Measurements from ENCODE around the gene DNAJB8.

DNAJB8 gene

DNA sequence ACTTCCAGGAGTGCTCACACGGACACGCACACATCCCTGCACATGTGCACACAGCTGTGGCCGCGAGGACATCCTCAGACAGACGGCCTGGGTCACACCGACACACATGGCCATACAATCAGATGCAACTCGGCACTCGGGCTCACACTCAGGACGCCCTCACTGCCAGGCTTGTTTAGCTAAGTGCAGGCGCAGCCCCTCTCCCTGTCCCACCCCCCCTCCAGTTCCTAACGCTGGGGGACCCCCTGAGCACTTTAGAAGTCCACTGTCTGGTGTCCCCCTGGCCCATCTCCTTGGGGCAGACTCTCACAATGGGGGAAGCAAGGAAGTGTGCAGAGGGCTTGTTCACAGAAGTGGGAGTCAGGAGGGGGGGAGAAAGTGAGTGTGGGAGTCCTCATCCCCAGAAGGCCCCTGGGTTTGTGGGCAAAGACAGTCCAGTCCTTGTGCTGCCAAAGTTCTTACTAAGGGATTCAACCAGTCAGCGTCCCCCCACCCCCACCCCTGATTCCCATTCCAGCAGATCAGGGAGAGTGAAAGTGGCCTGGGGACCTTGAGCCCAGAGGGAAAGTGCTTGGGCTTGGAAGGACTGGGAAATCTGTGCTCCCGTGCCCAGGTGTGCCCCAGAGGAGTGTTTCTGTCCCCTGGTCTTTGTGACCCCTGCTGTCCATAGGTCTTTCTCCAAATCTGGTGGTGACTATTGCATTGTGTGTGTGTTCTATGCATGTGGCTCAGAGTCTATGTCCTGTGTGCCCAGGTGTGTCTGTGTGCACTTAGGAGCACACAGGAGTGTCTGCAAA, 27.1 kb upstream of the DNAJB8 start:
- no peak for DNase-seq

DNA sequence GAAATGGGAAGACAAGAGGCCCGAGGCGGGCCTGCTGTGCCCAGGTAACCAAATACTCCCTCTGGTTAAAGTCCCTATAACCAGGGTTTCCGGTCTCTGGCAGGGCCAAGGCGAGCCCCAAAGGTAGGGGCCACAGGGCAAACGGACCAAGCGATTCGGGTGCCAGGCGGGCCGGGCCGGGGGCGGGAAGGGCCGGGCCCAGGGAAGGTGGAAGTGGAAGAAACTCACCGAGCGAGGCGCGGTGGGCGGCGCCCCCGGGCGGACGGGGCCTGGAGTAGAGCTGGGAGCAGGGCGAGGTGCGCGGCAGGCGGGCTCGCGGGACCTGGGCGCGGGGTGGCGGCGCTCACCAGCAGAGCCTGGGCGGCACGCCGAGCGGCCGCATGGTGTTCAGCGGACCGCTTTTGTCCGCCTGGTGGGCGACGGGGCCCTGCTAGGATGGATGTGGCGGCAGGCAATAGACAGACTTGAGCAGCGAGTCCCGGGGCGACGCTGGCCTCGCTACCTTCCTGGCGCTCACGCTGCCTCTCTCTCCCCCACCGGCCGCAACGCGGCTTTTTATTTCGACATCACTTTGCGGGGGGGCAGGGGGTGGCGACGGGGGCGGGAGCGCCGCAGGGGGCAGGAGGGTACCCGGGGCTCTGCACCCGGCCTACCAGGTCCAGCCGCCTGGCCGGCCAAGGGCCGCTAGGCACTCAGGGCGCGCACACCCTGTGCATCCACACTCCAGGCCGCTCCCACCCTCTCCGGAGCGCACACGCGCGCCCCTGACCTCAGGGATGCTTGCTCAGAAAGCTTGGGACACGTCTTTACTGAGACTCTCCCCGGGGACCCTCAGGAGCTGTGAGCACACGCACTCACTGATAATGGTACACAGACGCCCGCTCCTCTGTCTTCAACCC, 26.2 kb upstream of the DNAJB8 start, which contains the start of gene GATA2:
Gene GATA2 (minus strand): TSS at position 531 of the 899 bp plus-strand sequence. CDS start 6,170 bp downstream, outside the sequence.
- no peak for DNase-seq

DNA sequence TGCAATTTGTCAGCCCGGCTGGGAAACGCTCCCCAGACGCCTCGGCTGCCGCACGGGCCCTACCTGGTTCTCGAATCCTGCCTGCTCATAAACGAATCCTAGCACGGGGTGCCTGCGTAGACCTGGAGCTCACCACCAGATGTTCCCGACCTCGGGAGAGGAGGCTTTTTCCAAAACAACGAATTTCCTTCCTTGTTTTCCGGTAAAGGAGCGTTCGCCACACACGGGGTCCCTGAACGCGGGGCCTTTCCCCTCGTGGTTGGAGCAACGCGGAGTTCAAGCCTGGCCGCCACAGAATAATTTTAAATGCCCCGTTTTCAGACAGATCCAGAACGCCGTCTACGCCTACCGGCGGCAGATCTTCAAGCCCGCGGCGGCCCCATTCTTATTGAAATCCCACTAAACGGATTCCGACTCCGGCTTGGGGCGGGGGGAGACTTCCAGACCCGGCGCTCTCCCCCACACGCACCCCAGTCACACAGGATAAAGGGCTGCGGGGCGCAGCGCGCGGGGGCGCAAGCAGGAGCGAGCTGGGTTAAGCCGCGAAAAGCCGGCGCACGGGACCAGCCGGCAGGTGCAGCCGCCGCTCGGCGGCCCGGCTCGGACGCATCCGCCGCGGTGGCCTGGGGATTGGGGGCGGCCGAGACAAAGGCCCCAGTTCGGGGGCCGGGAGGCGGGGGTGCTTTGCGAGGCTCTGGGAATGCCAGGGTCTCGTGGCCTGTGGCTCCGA, 25.4 kb upstream of the DNAJB8 start:
- DNase-seq = no peak

DNA sequence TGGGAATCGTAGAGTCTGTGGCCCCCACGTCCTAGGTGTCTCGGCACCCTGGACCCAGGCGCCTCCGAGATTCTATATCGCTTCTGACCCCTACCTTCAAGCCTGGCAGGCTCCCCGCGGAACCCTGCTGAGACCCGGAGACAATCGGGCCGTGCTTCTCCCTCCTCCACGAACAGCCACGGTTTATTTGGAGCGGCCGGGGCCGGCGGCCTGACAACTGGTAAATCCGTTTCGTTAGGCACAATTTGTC, 24.9 kb upstream of the DNAJB8 start:
- no peak for DNase-seq

DNA sequence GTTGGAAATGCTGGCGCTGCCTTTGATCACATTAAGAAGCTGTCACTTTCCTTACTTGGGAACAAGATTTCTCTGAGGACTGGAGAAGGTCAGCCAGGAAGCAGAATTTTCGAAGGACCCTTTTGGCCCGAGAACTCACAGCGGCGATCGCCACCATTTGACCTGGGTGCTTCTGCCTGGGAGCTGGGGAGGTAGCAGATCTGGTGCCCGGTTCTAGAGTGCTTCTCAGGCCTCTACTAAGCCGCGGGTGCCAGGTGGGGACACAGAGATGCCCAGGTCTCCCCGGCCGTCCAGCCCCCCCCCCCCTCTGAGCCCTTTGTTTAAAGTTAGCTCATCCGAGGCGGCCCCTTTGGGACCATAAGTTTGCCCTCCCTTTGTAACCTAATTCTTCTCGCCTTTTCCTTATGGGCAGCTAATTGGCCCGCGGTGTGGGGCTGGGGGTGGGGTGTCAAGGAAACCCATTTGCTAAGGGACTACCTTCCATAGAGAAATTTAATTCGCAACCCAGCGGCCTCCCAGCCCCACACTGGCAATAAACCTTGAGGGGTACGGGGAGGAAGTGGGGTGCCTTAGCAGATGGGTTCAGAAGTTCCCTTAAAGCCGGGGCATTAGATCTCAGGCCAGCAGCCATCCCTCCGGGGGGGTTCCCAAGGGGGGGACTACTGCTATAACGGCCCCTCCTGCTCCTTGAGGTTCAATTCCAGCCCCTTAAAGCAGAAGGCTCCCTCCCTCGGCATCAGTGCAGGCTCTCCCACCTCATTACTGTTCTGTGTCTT, 24.4 kb upstream of the DNAJB8 start:
- DNase-seq = no peak

DNA sequence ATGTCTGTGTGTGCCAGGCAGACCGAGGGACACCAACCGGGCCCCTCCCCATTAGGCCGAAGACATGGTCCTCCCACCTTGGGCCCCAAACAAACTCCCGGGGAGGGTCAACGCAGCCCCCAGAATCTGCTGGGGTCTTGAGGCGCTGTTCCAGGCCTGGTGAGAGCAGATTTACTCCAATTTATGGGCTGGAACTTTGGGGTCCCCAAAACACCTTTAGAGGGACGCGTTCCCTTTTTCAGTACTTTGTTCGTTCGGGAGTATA, 23.9 kb upstream of the DNAJB8 start:
- no peak for DNase-seq

DNA sequence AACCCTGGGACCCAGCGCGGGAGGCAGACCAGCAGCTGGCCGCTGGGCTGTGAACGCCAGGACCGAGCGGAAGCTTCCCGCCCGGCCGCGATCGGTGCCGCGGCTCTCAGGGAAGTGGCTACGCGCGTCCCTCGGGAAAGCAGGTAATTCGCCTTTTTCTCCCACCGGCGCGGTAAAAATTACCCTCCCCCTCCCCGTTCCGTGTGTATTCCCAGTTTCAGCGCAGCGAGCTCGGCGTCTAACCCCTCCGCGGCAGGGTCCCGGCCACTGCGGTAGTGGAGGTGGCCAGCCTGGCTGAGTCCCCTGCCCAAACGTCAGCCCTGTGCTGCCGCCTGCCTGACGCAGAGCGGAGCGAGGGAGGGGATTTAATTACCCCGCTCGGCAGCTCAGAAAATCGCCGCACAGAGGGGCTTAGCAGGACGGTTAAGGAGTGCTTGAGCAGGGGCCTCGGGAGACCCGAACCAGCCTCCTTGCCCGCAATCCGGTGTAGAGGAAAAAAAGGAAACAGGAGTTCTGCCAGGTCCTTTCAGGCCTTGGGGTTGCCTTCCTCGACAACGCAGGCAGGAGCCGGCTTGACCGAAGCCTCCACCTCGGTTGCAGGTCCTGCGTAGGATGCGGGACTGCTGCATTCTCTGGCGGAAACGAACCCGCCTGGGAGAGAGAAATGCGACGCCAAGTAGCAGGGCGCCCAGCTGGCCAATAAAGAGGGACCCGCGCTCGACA, 23.4 kb upstream of the DNAJB8 start:
- no peak for DNase-seq

DNA sequence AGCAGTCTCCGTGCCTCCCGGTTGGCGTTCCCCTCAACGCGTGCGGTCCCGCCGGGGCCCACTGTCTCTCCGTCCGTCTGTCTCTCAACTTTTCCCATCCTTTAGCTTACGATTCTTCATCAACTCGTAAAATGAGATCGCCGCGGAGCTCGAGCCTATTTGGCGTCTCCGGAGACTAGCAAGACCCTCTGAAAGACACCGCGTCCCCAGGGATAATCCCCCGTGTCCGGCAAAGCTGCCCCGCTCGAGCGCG, 22.9 kb upstream of the DNAJB8 start:
- DNase-seq = no peak

DNA sequence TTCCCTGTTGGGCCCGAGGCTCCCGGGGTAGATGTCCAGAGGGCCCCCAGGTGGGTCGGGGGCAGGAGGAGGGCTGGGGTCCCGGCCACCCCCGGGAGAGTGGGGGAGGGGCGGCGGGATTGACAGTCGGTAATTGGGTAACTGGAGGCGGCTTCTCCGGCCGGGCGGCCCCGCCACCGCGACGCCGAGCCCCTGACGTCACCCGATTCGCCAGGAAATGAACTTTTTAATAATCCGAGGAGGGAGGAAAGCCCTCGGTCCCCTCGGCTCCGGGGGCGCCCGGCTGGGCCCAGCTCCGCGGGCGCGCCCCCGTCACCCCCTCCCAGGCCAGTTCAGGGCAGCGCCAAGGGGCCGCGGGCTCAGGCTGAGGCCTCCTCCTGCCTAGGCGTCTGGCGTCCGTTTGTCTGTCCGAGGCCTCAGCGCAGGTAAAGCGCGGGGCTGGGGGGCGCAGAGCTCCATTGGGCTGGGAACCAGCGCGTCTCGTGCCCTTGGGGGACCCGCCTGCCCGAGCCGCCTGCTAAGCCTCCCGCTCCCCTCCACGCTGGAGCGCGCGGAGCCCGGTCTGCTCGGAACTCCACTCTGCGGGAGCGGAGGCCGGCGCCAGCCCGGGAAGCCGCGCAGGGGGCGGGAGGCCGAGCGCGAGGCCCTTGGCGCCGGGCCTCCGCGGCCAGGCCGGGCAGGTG, 22.4 kb upstream of the DNAJB8 start:
- DNase-seq = no peak

DNA sequence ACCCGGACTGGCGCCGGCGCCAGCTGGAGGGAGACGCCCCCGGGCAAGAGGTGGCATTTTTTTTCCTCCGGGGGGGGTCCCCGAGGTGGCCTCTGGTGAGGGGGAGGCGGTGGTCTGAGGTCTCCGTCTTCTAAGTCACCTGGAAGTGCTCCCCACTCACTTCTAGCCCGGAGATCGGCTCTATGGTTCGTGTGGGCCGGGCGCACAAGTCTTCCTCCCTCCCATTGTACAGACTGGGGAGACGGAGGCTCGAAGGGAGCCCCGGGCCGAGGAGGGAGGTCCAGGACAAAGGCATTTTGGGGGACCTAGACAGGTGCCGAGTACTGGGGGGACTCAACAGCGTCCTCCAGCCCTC, 21.9 kb upstream of the DNAJB8 start:
- DNase-seq = no peak

DNA sequence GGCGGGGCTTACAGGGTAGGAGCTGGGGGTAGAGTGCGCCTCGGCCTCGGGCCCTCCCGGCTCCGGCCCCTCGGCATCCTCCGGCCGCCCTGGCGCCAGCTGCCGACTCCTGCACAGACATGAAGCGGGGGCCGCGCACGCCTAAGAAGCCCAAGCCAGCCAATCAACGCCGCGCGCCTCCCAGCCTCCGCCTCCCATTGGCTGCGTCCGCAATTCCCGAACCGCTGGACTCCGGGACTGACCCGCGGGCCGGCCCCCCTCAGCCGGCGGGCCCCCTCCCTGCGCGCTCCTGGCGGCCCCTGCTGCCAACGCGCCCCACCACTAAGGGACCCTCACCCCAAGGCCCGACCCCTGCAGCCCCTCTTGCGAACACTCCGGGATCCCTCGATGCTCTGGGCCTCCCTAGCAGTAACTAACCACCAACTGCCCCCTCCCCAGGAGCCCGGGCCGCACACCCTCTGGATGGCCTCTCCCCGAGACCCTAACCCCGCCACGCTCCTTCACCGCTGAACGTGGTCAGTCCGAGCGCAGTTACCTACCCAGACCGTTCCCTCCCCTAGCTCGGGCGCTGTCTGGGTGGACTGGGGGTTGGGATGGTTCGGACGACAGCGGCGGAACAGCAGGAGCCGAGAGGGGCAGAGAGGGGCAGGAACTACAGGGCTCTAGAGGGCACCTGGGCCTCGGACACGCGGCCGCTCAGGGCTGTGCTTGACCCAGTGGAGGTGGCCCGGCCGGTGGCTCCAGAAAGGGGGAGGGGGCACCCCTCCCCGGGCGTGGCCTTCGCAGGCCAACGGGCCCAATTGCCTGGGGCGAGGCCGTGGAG, 21.3 kb upstream of the DNAJB8 start:
- DNase-seq = no peak

DNA sequence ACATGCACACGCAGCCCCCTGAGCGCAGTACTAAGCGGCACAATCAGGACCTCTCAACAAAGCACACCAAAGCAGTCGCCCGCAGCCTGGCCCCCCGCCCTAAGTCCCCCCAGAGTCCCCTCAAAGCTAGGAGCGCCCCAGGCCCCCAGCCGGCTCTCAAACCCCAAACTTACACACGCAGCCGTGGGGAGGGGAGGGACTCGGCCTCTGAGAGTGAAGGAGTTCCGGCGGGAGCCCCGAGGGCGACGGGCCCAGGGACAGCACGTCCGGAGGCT, 20.8 kb upstream of the DNAJB8 start:
- DNase-seq = no peak

DNA sequence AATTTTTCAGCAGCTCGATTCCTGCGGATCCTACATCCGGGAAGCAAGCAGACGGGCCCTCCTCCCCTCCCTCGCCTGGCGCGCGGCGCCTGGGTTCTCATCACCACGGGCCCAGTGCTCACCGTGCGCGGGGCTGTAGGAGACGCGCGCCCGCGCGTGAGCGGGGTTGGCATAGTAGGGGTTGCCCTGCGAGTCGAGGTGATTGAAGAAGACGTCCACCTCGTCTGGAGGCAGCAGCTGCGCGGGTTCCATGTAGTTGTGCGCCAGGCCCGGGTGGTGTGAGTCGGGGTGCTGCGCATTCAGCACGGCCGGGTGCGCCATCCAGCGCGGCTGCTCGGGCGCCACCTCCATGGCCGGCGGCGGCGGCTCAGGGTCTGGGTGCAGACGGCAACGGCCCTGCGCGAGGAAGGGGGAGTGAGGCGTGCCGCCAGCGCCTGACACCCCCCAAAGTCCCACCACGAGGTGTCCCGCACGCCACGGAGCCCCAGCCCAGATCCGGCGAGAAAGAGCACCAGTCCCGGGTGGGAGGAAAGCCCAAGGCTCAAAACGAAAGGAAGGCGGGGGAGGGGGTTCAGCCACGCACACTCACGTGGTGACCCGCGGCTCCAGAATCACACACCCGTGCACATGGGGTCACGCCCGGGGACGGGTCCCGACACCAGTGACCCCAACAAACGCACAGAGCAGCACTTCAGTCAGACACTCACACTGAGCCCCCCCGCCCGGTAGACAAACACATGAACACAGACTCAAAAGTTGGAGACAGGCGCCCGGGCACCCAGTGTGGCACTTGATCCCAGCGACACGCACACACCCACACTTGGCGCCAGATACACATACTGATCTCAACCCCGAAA, 20.2 kb upstream of the DNAJB8 start:
- no peak for DNase-seq

DNA sequence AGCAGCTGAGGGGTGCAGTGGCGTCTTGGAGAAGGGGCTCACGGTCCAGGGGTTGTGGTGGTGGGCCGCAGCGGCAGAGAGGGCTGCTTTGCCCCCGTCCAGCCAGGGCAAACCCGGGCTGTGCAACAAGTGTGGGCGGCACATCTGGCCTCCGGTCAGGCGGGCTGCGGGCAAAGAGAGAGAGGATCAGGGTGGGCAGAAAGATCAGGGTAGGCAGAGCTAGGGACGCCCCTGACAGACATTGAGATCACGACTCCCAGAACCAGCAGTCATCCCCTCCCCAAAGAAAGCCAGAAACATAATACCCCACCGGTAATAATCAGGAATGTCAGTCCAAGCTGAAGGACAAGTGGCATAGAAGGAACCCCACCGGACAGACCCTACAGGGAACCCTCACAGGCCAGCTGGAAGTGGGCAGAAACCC, 19.5 kb upstream of the DNAJB8 start:
- no peak for DNase-seq

DNA sequence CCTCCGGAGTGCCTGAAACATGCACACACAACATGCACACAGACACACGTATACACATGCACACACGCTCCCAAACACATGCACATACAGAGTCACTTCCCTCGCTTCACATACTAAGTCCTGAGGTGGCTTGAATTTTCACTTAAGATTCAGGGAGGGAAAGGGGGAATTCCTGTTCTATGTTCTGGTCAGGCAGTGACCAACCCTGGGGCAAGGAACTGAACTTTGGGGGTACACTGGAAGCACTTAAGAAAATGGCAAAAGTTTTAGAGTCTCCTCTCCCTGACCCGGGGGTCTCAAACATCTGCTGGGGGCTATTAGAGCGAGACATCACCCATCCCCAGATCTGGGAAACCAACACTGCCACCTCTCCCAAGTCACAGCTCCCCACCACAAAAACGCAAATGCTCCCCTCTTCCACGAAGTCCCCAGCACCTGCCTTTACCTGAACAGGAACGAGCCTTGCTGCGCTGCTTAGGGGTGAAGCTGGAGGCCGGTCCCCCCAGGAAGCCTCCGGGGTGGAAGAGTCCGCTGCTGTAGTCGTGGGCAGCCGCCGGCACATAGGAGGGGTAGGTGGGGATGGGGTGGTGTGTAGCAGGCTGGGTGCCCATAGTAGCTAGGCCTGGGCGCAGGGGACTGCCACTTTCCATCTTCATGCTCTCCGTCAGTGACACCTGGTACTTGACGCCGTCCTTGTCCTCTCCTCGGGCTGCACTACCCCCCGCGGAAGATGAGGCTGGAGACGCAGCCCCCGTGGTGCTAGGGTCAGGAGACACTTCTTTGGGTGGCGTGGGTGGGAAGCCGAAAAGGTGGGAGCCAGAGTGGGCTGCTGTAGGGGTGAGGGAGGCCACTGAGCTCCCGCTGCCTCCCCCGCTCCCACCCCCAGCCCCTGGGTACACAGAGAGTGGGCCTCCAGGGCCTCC, 18.9 kb upstream of the DNAJB8 start:
- no peak for DNase-seq

DNA sequence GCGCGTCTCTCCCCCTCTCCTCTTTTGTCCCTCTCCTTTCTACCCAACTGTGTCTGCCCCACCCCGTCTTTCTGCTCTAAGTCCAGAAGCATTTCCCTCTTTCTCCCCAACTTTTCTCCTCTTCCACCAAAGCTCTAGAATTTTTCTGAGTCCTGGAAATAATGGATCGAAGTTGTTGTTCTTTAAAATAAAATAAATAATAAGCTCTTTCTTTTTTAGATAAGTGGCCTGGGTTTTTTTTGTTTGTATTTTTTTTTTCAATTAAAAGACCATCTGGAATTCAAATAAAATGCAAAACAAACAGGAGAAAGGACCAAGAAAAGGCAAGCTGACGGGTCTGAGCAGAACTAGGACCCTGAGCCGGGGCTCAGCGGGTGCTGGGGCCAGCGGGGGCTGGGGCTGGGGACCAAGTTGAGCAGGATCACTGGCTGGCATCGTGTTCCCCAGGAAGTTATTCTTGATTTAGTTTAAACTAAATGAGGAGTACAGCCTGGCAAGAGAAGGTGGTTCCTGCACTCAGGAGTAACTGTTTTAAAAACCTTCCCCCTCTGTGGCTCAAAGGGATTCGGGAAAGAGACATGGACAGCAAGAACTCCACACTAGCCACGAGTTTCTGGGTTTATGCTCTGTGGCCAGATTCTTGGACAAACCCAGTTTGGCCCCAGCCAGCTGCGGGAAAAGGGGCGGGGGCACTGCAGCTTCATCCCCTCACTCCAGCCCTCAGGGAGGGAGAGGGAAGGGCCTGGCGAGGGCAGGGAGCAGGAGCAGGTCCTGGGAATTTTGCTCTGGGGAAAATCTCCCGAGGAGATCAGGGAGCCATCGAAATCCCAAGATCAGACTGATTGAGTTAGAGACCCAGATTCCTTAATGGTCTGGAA, 18.0 kb upstream of the DNAJB8 start:
- no peak for DNase-seq

DNA sequence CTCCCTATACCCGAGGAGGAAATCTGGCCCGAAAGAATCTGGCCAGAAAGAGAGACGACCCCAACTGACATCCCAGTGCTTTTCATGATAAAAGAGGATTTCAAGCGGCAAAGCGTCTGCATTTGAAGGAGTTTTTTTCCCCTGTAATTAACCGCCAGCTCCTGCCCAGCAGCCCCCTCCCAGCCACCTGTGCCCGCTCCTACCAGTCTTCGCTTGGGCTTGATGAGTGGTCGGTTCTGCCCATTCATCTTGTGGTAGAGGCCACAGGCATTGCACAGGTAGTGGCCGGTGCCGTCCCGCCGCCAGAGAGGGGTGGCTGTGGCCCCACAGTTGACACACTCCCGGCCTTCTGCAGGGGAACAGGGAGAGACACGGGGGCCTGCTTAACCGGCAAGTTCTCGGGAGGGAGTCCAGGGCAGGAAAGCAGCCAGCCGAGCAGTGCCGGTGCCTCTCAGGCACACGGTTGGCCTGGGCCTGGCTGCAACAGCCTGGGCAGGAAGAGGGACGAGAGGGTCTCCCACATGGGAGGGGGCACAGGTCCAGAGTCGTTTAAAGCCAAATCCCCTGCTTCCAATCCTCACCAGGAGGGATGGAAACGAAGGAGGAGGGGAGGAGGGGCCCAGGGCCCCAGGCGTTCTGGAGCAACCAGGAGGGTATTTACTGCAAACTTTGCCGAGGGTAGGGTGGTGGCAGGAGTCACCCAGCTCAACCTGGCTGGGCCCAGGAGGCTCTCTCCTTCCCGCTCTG, 17.1 kb upstream of the DNAJB8 start:
- no peak for DNase-seq
